ENCODE results near the gene CD101.

The CD101 gene

DNA sequence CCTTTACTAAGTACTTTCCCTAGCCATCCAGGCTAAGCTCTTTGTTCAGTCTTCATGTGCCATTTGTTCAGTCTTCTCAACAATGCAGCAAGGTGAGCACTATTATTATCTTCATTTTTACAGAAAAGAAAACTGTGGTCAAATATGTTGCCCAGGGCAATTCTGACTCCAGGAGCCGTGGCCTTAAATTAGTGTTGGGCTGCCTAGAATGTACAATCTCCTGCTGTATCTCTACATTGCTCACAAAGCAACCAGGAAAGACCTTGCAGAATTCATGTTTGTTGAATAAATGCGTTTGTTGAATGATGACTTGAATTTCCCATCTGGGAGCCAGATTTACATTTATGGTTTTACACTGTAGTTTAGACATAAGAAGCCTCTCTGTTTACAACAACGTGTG lies 14.2 kb downstream of the CD101 start:
- no peak for DNase-seq (ENCODE audit: low read depth, low spot score)

GRCh38 chr1:117017062-117017461 lies 15.5 kb downstream of the CD101 start:
- no peak for DNase-seq (ENCODE audit: low read depth, low spot score)

- DNase-seq (ENCODE audit: low read depth, low spot score): no peak
Measured at GRCh38 chr1:117017648-117018047, 16.1 kb downstream of the CD101 start.

DNA sequence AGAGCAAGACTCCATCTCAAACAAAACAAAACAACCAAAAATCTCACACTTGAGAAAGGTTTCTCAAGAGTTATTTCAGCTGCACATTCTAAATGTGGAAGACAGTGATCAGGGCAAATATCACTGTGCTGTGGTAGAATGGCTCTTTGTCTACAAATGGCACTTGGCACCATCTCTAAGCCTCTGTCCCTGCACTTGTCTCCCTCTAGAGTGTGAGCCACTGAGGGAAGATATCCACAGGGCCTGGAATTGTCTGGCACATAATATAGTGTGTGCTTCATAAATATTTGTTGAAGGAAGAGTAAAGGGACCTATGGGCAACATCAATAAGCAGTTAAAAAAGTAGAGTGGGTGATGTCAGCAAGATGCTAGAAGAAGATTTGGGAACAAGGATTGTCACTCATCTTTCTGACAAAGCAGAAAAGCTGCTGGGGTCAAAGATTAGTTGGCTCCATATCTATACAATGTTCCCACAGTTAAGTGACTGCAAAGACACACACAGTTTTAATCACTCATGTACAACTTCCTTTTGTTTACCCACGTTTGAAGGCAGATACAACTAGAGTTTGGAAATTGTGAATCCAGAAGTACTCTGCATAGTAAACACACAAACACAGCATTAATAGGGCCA lies 19.1 kb downstream of the CD101 start:
- no peak for DNase-seq (ENCODE audit: low read depth, low spot score)

DNA sequence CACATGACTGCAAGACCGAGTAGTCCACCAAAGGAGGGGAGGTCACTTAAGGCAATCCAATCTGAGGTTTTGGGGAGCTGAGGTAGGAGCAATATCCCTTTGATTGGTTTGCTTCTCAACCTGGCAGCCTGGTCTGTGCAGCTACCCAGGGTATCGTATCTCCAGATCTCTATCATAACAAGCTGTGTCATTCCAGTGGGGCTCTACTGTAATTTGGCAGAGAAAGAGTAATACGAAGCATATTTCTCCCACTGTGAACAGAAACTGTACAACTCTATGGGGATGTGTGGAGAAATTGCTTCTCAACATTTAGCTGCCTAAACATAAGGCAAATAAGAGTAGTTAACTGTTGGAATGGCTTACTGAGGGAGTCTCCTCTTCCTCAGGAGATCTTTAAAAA lies 20.6 kb downstream of the CD101 start:
- no peak for DNase-seq (ENCODE audit: low read depth, low spot score)

DNA sequence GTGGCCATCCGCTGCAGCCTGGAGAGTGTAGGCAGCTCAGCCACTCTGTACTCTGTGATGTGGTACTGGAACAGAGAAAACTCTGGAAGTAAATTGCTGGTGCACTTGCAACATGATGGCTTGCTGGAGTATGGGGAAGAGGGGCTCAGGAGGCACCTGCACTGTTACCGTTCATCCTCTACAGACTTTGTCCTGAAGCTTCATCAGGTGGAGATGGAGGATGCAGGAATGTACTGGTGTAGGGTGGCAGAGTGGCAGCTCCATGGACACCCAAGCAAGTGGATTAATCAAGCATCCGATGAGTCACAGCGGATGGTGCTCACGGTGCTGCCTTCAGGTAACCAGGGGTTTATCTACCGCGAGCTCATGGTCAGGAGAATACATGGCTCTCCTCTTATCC lies 24.0 kb downstream of the CD101 start:
- no peak for DNase-seq (ENCODE audit: low read depth, low spot score)

DNA sequence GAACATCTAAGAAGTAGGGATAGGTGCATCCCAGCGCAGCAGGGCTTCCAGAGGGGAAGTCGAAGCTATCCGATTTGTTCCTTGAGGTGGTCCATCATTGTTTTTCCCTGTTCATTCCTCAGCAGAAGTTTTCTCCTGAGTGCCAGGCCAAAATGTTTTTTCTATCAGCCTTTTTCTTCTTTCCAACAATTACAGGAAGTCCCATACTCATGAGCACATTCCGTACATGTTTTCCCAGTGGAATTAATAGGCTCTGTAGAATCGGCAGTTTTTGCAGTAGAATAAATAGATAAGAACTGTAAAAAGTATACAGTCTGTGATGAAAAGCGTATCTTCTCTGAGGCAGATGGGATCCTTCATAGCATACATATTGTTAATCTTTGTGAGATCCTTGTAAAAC lies 24.8 kb downstream of the CD101 start:
- DNase-seq (ENCODE audit: low read depth, low spot score): no peak

- DNase-seq (ENCODE audit: low read depth, low spot score): no peak
Measured at GRCh38 chr1:117029685-117030084, 28.1 kb downstream of the CD101 start.

GRCh38 chr1:117030271-117030877 lies 28.8 kb downstream of the CD101 start:
- DNase-seq (ENCODE audit: low read depth, low spot score): no peak

GRCh38 chr1:117032266-117032665 lies 30.7 kb downstream of the CD101 start:
- no peak for DNase-seq (ENCODE audit: low read depth, low spot score)

- DNase-seq (ENCODE audit: low read depth, low spot score): no peak
Measured at GRCh38 chr1:117032681-117033539, 31.4 kb downstream of the CD101 start.

GRCh38 chr1:117033772-117034171 lies 32.2 kb downstream of the CD101 start:
- DNase-seq (ENCODE audit: low read depth, low spot score): no peak

DNA sequence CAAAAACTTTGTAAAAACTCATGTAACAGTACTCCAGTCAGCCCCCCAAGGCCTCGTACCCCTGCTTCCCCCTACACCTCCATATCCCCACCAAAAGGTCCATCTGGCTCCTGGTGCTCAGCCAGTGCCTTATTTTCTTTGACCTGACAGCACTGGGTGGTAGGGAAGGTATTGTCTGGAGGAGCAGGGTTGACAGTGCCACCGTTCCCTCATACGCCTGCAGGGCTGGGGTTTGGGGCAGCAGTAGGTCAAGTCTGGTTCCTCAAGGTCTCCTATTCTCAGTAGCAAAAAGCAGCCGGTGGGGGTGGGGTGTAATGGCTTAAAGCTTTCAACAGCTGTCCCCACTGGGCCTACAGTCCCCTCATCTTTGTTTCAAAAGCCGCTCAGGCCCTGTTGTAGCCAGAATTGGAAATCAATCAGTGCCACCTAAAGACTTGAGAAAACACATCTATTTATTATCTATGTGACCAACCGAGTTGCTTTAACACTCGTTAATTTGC lies 33.3 kb downstream of the CD101 start:
- DNase-seq (ENCODE audit: low read depth, low spot score): no peak

- no peak for DNase-seq (ENCODE audit: low read depth, low spot score)
Measured at GRCh38 chr1:117036018-117036461, 34.5 kb downstream of the CD101 start.

DNA sequence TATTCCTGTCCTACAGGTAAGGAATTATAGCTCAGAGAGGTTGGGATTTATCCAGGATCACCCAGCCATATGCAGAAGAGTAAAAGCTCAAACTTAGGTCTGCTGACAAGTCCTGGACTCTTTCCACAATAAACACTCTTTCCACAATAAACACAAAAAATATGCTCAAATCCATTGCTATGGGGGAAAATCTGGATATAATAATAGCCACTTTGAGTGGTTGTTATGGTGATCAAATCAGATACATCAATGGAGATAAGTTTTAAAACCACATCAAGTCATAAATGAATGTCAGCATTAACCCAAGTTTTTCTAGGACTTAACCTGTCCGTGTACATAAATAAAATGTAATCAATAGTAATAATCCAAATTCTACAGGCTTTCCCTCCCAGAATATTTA lies 36.2 kb downstream of the CD101 start:
- no peak for DNase-seq (ENCODE audit: low read depth, low spot score)

DNA sequence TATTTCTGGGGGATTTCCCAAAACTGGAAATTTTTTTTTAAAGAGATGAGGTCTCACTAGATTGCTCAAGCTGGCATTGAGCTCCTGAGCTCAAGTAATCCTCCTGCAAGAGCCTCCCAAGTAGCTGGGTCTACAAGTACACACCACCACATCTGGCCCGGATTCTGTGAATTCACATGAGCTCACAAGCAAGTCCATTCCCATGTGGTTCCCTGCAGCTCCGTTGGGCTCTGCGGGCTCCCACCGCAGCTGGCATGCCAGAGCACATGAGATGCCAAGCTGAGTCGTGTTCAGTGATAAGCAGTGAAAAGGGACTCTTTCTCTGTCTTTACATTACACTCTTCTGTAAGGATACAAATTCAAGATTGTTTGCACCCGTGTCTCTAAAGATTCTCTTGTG lies 36.7 kb downstream of the CD101 start:
- DNase-seq (ENCODE audit: low read depth, low spot score): no peak

- DNase-seq (ENCODE audit: low read depth, low spot score): no peak
Measured at GRCh38 chr1:117044217-117044616, 42.7 kb downstream of the CD101 start.

GRCh38 chr1:117045644-117046043 lies 44.1 kb downstream of the CD101 start:
- DNase-seq (ENCODE audit: low read depth, low spot score): no peak

DNA sequence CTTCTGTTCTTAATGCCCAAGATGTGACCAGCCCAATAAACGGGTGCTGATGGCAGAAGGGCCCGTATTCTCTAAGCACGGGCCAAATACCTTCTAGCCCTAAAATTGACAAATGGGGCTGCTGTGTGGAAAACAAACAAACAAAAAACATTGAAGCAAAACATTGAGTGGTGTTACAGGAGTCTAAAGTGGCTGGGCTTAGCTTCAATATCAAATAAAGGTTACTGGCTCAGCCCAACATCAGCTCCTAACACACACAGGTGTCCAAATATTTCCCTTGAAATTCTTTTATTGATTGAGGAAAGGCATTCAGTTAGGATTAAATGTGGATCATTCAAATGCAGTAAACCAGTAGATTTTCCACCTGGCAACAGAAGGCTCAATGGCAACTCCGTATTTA lies 45.2 kb downstream of the CD101 start:
- no peak for DNase-seq (ENCODE audit: low read depth, low spot score)

GRCh38 chr1:117047271-117047670 lies 45.7 kb downstream of the CD101 start:
- DNase-seq (ENCODE audit: low read depth, low spot score): no peak

- DNase-seq (ENCODE audit: low read depth, low spot score): no peak
Measured at GRCh38 chr1:117049857-117050256, 48.3 kb downstream of the CD101 start.

GRCh38 chr1:117051224-117052064 lies 49.9 kb downstream of the CD101 start:
- DNase-seq (ENCODE audit: low read depth, low spot score): no peak
